Activated CD8-positive, alpha-beta memory T cell treated with anti-CD3 and anti-CD28 coated beads, Interleukin-2, amount 10 ng/mL, durations not matched to agents 7 days and 5 days (primary cell): ENCODE results near the gene TLN1. TPM values are rescaled to one million over a fixed set of nuclear protein-coding genes. Genes with fewer than 3 reads are reported as not detected.

Experiments
- ATAC-seq: fragments of 150-1000 bp; cut with Tn5 transposase; one replicate; pipeline ENCODE4 v1.10.0; 2021; ENCODE audit warnings: moderate library complexity
- CTCF ChIA-PET: fragments of 350-600 bp; sonication (Branson Sonifier 250); formaldehyde crosslinking; loops from one replicate; lab custom pipeline; 2021; ENCODE audit warnings: antibody characterized with exemption; lab: Charles Lee
- DNase-seq: peaks from one replicate; pipeline ENCODE4 v3.0.0-alpha.2; 2020
- H3K27ac Mint-ChIP-seq: one replicate; pipeline ENCODE4 v1.8.0; 2021; ENCODE audit warnings: mild to moderate bottlenecking, mixed read lengths
- H3K27me3 Mint-ChIP-seq: one replicate; pipeline ENCODE4 v1.8.0; 2021; ENCODE audit warnings: mixed read lengths
- H3K36me3 Mint-ChIP-seq: one replicate; pipeline ENCODE4 v1.8.0; 2021; ENCODE audit warnings: mild to moderate bottlenecking, mixed read lengths
- H3K4me1 Mint-ChIP-seq: one replicate; pipeline ENCODE4 v1.8.0; 2021; ENCODE audit warnings: mixed read lengths
- H3K4me3 Mint-ChIP-seq: one replicate; pipeline ENCODE4 v1.8.0; 2021; ENCODE audit warnings: mild to moderate bottlenecking, moderate library complexity, mixed read lengths
- H3K9me3 Mint-ChIP-seq: one replicate; pipeline ENCODE4 v1.8.0; 2022; ENCODE audit warnings: low read depth, mixed read lengths
- total RNA-seq, 2 experiments: library from RNA; stranded (reverse); gene quantifications; one replicate each; pipeline ENCODE4 v1.2.3, GENCODE V29; 2021

The TLN1 gene
- total RNA-seq, 2 experiments from 2014 or later, result 372 to 374 TPM

DNA sequence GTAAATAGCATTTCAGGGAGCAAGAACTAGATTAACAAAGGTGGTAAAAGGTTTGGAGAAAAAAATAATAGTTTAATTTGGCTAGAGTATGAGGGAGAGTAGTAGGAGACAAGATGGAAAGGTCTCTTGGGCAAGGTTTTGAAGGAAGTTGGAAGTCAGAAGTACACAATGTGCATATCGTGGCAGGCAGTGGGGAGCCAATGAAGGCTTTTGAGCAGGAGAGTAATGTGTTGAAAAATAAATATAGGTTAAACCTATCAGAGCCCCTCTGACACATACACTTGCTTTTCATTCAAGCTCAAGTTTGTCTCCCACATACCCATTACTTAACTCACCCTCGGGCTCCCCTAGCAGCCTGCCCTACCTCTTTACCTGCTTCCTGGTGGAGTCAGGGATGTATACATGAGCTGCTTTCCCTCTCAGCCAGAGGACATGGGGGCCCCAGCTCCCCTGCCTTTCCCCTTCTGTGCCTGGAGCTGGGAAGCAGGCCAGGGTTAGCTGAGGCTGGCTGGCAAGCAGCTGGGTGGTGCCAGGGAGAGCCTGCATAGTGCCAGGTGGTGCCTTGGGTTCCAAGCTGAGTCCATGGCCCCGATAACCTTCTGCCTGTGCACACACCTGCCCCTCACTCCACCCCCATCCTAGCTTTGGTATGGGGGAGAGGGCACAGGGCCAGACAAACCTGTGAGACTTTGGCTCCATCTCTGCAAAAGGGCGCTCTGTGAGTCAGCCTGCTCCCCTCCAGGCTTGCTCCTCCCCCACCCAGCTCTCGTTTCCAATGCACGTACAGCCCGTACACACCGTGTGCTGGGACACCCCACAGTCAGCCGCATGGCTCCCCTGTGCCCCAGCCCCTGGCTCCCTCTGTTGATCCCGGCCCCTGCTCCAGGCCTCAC, 58.6 kb downstream of the TLN1 start, which contains the start of gene CA9:
Gene CA9, plus strand, starts transcription at position 797 of the 893 bp plus-strand sequence. Its CDS starts 32 bp downstream, at position 829.
- CTCF ChIA-PET, result interaction anchor here (1.4 kb wide), 1 partner anchor 23 kb away, joined by 8 read pairs; no protein-coding TSS in a partner anchor
- Mint-ChIP-seq H3K27me3 (peaks cover 27% of the 10 kb centered on the region), H3K36me3 (peaks cover 3% of the 10 kb centered on the region), H3K4me1 (peaks cover 9% of the 10 kb centered on the region), H3K4me3 (peak within 1 kb of the TSS; percentile 1), H3K27ac (no peak within 1 kb of the TSS), H3K9me3 (no peaks in the 10 kb centered on the region)
- ATAC-seq (no peak), DNase-seq (no peak)

DNA sequence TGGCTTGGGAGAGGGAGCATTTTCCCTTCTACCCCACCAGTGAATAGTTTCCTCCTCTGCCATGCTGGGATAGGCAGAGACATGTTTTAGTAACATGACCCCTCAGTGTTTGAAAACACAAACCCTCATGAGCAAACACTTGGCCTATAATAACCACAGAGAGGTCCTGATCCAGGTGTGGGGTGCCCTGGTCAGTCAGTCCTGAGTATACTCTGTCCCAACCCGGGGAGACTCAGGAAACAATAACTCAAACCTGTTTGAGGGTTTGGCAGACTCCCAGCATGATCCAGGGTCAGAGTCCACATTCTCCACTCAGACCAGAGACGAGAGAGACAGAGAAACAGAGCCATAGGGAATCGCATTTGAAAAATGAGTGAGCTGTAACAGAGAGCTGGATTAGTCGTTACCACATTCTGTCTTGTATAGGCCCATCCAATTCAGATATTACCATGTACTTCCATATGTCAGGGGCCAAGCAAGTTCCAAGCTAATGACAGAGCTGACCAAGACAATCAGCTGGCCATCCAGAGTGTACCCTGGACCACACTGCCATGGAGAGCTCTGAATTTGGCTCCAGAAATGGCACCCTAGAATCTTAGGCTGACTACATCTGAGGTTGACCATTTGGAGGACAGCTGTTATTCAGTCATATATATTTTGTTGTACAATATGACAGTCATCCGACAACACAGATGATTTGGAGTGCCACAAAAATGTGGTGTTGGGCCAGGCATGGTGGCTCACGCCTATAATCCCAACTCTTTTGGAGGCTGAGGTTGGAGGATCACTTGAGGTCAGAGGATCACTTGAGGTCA, 62.5 kb downstream of the TLN1 start:
- H3K4me3 Mint-ChIP-seq, result no peak overlapping the region
- DNase-seq (no peak), ATAC-seq (no peak)
- H3K27me3 Mint-ChIP-seq, result peaks cover 10% of the 10 kb centered on the region
- CTCF ChIA-PET, result interaction anchor here (0.7 to 3.5 kb wide), 4 partner anchors 11 to 66 kb away, joined by 3 to 13 read pairs (median 8); partner anchors contain the start of genes CCDC107 and RMRP
- peaks cover 3% of the 10 kb centered on the region for H3K36me3 Mint-ChIP-seq
- no peaks in the 10 kb centered on the region for H3K9me3 Mint-ChIP-seq
- H3K27ac Mint-ChIP-seq, result no peak overlapping the region
- peaks cover 18% of the 10 kb centered on the region for H3K4me1 Mint-ChIP-seq

DNA sequence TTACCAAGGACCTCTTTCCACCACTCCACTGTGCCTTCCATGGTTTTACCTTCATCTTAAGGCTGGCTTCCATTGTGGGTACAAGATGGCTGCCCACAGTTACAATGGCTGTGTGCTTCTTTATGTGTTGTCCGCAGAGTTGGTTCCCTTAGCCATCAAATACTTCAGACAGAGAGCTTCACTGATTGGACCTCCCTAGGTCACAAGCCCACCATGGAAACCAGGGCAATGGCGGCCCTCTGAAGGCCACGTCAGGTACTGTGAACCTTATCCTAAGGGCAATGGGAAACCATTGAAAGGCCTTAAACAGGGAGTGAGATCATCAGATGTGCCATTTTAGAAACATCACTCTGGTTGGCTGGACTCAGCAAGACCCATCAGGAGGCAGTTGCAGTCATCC, 64.1 kb downstream of the TLN1 start:
- Mint-ChIP-seq H3K36me3 (peaks cover 6% of the 10 kb centered on the region), H3K9me3 (no peaks in the 10 kb centered on the region), H3K27ac (no peak overlapping the region), H3K4me1 (peaks cover 31% of the 10 kb centered on the region), H3K4me3 (no peak overlapping the region), H3K27me3 (no peaks in the 10 kb centered on the region)
- CTCF ChIA-PET, result interaction anchor here (1.2 to 14.2 kb wide), 3 partner anchors 20 to 64 kb away, joined by 4 to 208 read pairs (median 58); partner anchors contain the start of gene SIT1
- ATAC-seq, result no peak
- DNase-seq, result no peak

DNA sequence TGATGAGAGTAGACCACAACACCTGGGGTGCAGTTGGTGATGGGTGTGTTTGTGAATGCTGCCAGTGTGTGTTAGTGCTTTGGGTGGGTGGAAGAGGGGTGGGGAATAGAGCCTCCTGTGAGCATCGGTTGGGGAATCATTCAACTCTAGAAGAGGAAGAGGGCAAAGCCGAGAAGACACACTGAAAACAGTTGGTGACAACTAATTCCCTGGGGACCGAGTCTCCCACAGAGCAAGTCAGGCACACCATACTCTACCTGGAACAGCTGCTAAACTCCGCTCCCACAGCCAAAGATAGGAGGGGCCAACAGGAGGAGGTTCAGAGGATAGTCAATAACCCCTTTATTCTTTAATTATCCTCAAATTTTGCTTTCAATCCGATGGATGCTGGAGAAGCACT, 65.4 kb downstream of the TLN1 start:
- H3K4me1 Mint-ChIP-seq, result peaks cover 45% of the 10 kb centered on the region
- H3K9me3 Mint-ChIP-seq, result no peaks in the 10 kb centered on the region
- no peak overlapping the region for H3K27ac Mint-ChIP-seq
- H3K4me3 Mint-ChIP-seq, result no peak overlapping the region
- DNase-seq, result no peak
- H3K27me3 Mint-ChIP-seq, result no peaks in the 10 kb centered on the region
- peaks cover 14% of the 10 kb centered on the region for H3K36me3 Mint-ChIP-seq
- CTCF ChIA-PET, result interaction anchor here (1.3 to 14.2 kb wide), 5 partner anchors 9 to 54 kb away, joined by 4 to 208 read pairs (median 25); partner anchors contain the start of genes CCDC107, CD72, RMRP and SIT1
- no peak for ATAC-seq

DNA sequence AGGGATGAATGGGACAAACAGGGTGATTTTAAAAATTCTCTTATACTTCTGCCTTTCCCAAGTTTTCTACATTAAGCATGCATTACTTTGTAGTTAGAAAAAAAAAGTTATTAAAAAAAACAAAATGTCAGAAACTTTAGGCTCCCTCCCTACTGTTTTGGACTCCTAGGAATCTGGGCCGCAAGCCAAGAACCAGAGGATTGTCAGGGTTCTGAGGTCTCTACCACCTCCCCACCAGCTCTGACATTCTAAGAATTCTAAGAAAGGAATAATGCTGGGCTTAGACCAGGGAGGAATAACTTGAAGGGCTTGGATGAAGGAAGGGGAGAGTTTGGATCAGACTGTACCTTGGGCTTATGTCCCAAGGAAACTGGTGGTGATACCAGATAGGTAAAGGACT, 66.0 kb downstream of the TLN1 start:
- Mint-ChIP-seq H3K27me3 (no peaks in the 10 kb centered on the region), H3K27ac (no peak overlapping the region)
- DNase-seq, result no peak

DNA sequence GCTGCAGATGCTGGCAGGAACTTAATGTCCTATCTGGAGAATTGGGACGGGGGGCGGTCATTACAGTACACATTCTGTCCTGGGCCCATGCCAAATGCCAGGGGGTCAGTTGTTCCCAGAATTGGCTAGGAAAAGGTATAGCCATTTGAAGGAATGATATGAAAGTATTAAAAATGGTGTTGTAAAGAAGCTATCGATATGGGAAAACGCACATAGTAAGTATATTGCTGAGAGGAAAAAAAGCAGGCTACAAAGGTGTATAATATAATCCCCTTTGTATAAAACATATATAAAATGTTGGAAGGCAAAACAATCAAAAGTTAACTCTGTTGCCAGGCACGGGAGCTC, 66.5 kb downstream of the TLN1 start:
- Mint-ChIP-seq H3K4me1 (peaks cover 55% of the 10 kb centered on the region), H3K4me3 (peak overlapping the region; percentile 87), H3K27me3 (no peaks in the 10 kb centered on the region), H3K36me3 (peaks cover 22% of the 10 kb centered on the region), H3K9me3 (no peaks in the 10 kb centered on the region), H3K27ac (peak overlapping the region; percentile 81)
- CTCF ChIA-PET, result interaction anchor here (1.5 to 14.2 kb wide), 8 partner anchors 18 to 67 kb away, joined by 5 to 208 read pairs (median 18); partner anchors contain the start of genes CD72, CREB3, SIT1 and TLN1
- DNase-seq (no peak), ATAC-seq (no peak)

More for the DNA sequence above, 66.0 kb downstream of the TLN1 start:
- H3K36me3 Mint-ChIP-seq, result peaks cover 16% of the 10 kb centered on the region
- H3K4me3 Mint-ChIP-seq, result peak overlapping the region; percentile 87
- peaks cover 49% of the 10 kb centered on the region for H3K4me1 Mint-ChIP-seq
- CTCF ChIA-PET, result interaction anchor here (1.3 to 14.2 kb wide), 8 partner anchors 8 to 62 kb away, joined by 4 to 208 read pairs (median 18); partner anchors contain the start of genes CCDC107, CD72, RMRP and SIT1
- no peaks in the 10 kb centered on the region for H3K9me3 Mint-ChIP-seq
- ATAC-seq, result no peak

DNA sequence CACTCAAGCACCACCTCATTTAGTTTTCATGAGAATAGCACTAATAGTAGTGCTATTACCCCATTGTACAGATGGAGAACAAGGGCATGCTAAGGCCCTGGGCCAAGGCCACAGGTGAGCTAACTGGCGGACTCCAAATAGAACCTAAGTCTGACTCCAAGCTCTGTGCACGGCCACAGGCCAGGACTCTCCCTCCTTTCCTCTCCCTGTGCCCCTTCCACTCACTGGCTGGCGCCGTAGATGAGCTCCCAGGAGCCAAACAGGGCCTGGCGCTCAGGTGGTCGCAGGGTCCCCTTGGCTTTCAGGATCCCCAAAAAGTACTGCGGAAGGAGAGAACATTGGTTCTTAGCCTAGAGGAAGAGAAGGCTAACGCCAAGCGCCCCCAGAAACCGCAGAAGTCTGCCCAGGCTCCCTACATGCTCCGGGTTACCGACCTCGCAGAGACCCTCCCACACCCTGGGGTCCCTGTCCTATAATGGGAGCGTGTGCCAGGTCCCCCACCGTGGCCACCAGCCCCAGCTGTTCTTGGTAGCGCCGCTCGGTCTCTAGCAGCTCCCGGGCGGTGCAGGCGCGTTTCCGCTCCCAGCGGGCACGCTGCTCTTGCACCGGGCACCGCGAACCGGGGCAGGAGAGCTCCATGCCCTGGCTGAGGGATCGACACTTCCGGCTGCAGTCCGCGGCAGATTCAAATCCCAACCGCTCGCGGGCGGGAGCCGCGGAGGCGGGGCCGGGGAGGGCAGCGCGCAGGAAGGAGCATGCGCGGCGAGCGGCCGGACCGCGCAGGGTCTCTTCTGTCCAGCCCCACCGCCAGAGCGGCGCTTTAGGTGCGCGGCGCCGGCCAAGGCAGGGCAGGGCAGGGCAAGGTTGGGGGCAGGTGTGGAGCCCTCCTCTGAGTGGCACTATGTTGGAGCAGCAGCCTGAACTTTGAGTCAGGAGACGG, 67.2 kb downstream of the TLN1 start, which contains the start of gene ARHGEF39:
Gene ARHGEF39, minus strand, starts transcription at position 665 of the 940 bp plus-strand sequence. Its CDS starts 26 bp downstream, at position 639.
- ATAC-seq, result peak; percentile 89
- H3K4me3 Mint-ChIP-seq, result peak within 1 kb of the TSS; percentile 87

DNA sequence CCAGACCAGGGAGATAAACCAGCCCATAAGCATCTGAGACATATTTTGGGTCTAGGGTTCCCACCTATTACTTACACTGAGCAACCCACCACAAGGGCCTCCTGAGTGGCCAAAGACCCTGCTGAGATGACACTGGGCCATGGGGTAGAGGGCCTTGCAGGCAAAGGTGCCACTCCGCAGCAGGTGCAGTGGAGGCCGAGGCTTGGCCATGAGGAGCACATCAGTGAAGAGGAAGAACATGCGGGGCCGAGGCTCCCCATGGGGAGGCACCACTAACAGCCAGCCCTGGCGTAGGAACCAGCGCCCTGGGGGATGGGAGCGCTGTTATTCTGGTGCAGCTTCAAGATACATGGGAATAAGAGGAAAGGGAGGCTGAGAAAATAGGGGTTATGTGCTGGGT, 69.6 kb downstream of the TLN1 start:
- H3K9me3 Mint-ChIP-seq, result no peaks in the 10 kb centered on the region

More for the DNA sequence above, 67.2 kb downstream of the TLN1 start, which contains the start of gene ARHGEF39:
- Mint-ChIP-seq H3K27me3 (no peaks in the 10 kb centered on the region), H3K9me3 (no peaks in the 10 kb centered on the region), H3K27ac (peak within 1 kb of the TSS; percentile 81), H3K4me1 (peaks cover 61% of the 10 kb centered on the region), H3K36me3 (peaks cover 27% of the 10 kb centered on the region)
- DNase-seq, result peak; percentile 87
- CTCF ChIA-PET, result interaction anchor here (0.6 to 14.2 kb wide), 17 partner anchors 9 to 91 kb away, joined by 3 to 208 read pairs (median 5); partner anchors contain the start of genes CD72, CREB3, SIT1 and TESK1

DNA sequence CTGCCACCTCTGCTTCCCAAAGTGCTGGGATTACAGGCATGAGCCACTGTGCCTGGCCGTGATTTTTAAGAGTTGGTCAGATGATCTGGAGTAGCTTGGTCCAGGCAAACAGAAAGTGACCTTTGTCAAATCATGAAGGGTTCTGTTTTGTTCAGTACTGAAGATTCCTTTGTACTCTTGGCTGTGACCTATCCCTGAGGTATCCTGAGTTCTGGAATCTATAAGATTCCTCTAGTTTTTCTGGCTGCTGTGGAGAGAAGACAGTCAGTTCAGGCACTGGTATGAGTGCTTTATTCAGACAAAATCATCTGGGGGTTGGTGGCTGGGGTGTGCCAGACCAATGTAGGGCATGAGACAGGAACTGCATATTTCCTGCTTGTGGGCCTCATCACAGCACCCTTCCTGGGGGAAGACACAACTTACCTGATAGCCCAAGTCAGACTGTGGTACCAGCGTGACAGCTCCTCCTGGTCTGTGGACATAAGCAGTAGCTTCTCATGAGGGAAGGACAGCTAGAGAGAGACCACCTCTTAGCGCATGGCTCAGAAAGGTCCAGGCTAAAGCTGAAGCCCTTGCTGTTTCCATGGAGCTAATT, 70.1 kb downstream of the TLN1 start:
- H3K4me3 Mint-ChIP-seq, result peak overlapping the region; percentile 48
- peaks cover 4% of the 10 kb centered on the region for H3K27me3 Mint-ChIP-seq
- H3K4me1 Mint-ChIP-seq, result peaks cover 82% of the 10 kb centered on the region
- peaks cover 31% of the 10 kb centered on the region for H3K36me3 Mint-ChIP-seq
- H3K9me3 Mint-ChIP-seq, result no peaks in the 10 kb centered on the region
- ATAC-seq (no peak), DNase-seq (peak; percentile 56)
- CTCF ChIA-PET, result interaction anchor here (1.2 to 14.2 kb wide), 9 partner anchors 14 to 74 kb away, joined by 3 to 208 read pairs (median 6); partner anchors contain the start of genes CD72, CREB3, SIT1 and TLN1
- H3K27ac Mint-ChIP-seq, result peak overlapping the region; percentile 85

More for the DNA sequence above, 69.6 kb downstream of the TLN1 start:
- Mint-ChIP-seq H3K36me3 (peaks cover 31% of the 10 kb centered on the region), H3K27ac (peak overlapping the region; percentile 85), H3K4me3 (peak overlapping the region; percentile 6), H3K4me1 (peaks cover 76% of the 10 kb centered on the region), H3K27me3 (peaks cover 4% of the 10 kb centered on the region)
- DNase-seq (no peak), ATAC-seq (no peak)
- CTCF ChIA-PET, result interaction anchor here (1.0 to 14.2 kb wide), 7 partner anchors 15 to 70 kb away, joined by 4 to 208 read pairs (median 16); partner anchors contain the start of genes CD72, CREB3, SIT1 and TLN1

DNA sequence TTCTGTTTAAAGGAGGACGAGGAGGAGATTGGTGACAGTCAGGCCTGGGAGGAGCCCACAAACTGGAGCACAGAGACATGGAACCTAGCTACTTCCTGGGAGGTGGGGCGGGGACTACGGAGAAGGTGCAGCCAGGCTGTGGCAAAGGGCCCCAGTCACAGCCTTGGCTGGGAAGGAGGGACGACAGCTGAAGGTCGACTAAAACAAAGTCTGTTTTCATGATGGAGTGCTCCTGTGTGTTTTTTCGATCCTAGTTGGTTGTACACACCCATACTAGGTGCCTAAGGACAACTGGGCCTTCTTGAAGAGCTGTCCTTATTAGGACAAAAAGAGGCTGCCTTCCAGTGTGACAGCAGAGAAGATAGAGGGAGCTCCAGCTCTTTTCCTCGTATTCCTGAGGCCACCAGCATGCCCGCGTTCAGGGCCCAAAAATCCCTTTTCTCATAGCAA, 71.0 kb downstream of the TLN1 start:
- CTCF ChIA-PET, result interaction anchor here (1.0 to 14.2 kb wide), 11 partner anchors 13 to 86 kb away, joined by 3 to 208 read pairs (median 5); partner anchors contain the start of genes CD72, CREB3, SIT1 and TESK1
- no peak overlapping the region for H3K4me3 Mint-ChIP-seq
- H3K27ac Mint-ChIP-seq, result peak overlapping the region; percentile 6
- DNase-seq (no peak), ATAC-seq (no peak)
- H3K27me3 Mint-ChIP-seq, result peaks cover 4% of the 10 kb centered on the region
- H3K9me3 Mint-ChIP-seq, result no peaks in the 10 kb centered on the region
- H3K4me1 Mint-ChIP-seq, result peaks cover 83% of the 10 kb centered on the region
- H3K36me3 Mint-ChIP-seq, result peaks cover 31% of the 10 kb centered on the region

DNA sequence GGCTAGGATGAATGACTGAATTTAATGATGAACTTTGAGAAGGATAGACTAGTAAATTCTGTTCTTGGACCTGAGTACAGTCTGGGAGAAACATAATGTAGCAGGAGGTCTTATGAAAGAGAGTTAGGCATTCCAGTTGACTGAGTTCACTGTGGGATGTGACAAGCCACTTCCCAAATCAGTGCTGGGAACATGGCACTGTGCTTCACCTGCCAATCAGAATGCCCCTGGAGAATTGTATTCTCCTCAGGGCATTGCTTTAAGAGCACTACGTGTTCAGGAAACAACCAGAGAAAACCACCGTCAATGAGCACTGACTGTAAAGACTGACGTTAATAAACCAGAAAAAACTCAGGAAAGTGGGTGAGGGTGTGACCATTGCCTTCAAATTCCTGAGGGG, 72.7 kb downstream of the TLN1 start:
- H3K4me1 Mint-ChIP-seq, result peaks cover 75% of the 10 kb centered on the region
- no peak for ATAC-seq
- peak overlapping the region; percentile 84 for H3K4me3 Mint-ChIP-seq

More for the DNA sequence above, 72.7 kb downstream of the TLN1 start:
- peaks cover 31% of the 10 kb centered on the region for H3K36me3 Mint-ChIP-seq
- no peaks in the 10 kb centered on the region for H3K9me3 Mint-ChIP-seq
- H3K27ac Mint-ChIP-seq, result peak overlapping the region; percentile 95
- H3K27me3 Mint-ChIP-seq, result peaks cover 4% of the 10 kb centered on the region
- CTCF ChIA-PET, result interaction anchor here (0.7 to 14.2 kb wide), 19 partner anchors 11 to 223 kb away, joined by 3 to 208 read pairs (median 10); partner anchors contain the start of genes CD72, CREB3, SIT1 and TESK1
- no peak for DNase-seq
